ENCODE measurements around the gene DLG1. TPM values are rescaled to one million over a fixed set of nuclear protein-coding genes. Genes with fewer than 3 reads are reported as not detected.

DLG1 gene
- total and polyA plus RNA-seq, 2 of the 4 experiments (the other 2 are of a cell fraction): 21.2 to 57.7 TPM

GRCh38 chr3:197082871-197083270, 215.5 kb downstream of the DLG1 start:
- Histone ChIP-seq H3K18ac (ENCODE audit: low read depth, low read length) (no peak overlapping the region), H3K4me3 (ENCODE audit: insufficient read depth, low read depth, low read length) (no peak overlapping the region), H2AFZ (replicated peaks; ENCODE audit: low read length, poor library complexity) (no peak overlapping the region), H3K4ac (ENCODE audit: low read depth, low read length) (no peak overlapping the region), H4K5ac (ENCODE audit: low read depth, low read length) (no peak overlapping the region), H4K91ac (ENCODE audit: insufficient read depth, low read depth, low read length) (no peak overlapping the region), H3K14ac (replicated peaks; ENCODE audit: low read depth, low read length) (no peak overlapping the region), H3K23ac (ENCODE audit: low read depth, low read length) (no peak overlapping the region), H3K4me1 (ENCODE audit: control insufficient read depth, insufficient read depth, low read length) (peaks cover 5% of the 10 kb centered on the region), H3K79me1 (ENCODE audit: low read depth in 1 of 2, low read length in 2 of 2) (peaks cover 0 to 14% of the 10 kb centered on the region in 2 experiments; a peak in 2 of 4 replicates), H3K4me2 (ENCODE audit: low read depth, low read length) (peak overlapping the region; percentile 17; the same call in 1 of the 2 replicates), H2BK5ac (ENCODE audit: low read depth, low read length, poor library complexity, severe bottlenecking) (peak overlapping the region; percentile 66), H3K9me1 (ENCODE audit: insufficient read depth, low read length) (0 out of 2 replicates have a peak, but pooled peaks cover 5% of the 10 kb centered on the region), H3K9me3 (ENCODE audit: control insufficient read depth, insufficient read depth, low read length) (no peaks in the 10 kb centered on the region), H3K56ac (ENCODE audit: extremely low read depth, insufficient read depth, low read length) (no peak overlapping the region), H3K27me3 (ENCODE audit: control insufficient read depth, insufficient read depth, low read length) (no peaks in the 10 kb centered on the region), H3K36me3 (ENCODE audit: control insufficient read depth, insufficient read depth, low read length) (peaks cover 2% of the 10 kb centered on the region; the same call in 1 of the 2 replicates), H2BK20ac (ENCODE audit: low read depth, low read length) (no peak overlapping the region), H2AK9ac (replicated peaks; ENCODE audit: low read depth, low read length, poor library complexity) (no peak overlapping the region), H2AK5ac (ENCODE audit: low read depth, low read length) (no peak overlapping the region), H2BK15ac (ENCODE audit: low read depth, low read length) (no peak overlapping the region), H3K27ac (ENCODE audit: insufficient read depth, low read length) (no peak overlapping the region), H4K20me1 (ENCODE audit: insufficient read depth, low read length) (peaks cover 6% of the 10 kb centered on the region; the same call in 1 of the 2 replicates), H4K8ac (ENCODE audit: low read depth in 2 of 2, low read length in 2 of 2) (no peak overlapping the region), H2BK120ac (ENCODE audit: low read depth, low read length) (no peak overlapping the region), H3K9ac (ENCODE audit: low read depth, low read length) (no peak overlapping the region)
- intact Hi-C loops (cut with micrococcal nuclease): loop anchor here (5.0 kb wide), 1 partner anchor 36 kb away; no protein-coding TSS in a partner anchor
- ChIA-PET CTCF (interaction anchor here (0.6 to 1.0 kb wide), 2 partner anchors 51 to 628 kb away, joined by 4 to 5 read pairs; no protein-coding TSS in a partner anchor), POLR2A (ENCODE audit: unreplicated experiment) (interaction anchor here (0.9 kb wide), 1 partner anchor 15 kb away, joined by 3 read pairs; no protein-coding TSS in a partner anchor)
- in situ Hi-C loops (cut with MboI; ENCODE audit: low sequenced_read_pairs): no loop called here
- dilution Hi-C loops (cut with HindIII; ENCODE audit: low sequenced_read_pairs, unreplicated experiment): no loop called here
- WGBS, 2 experiments (ENCODE audit: extremely low coverage in 2 of 2, insufficient read length in 1 of 2): no CpG with 5 or more reads among the region's 2 CpGs
- TF ChIP-seq BHLHE40 (IDR thresholded peaks at IDR 0.05; ENCODE audit: low read depth, low read length) (no peak), MAFK (IDR thresholded peaks at IDR 0.05; ENCODE audit: low read depth, low read length) (peak; percentile 33; the same call in 1 of the 2 replicates), RCOR1 (IDR thresholded peaks at IDR 0.05; ENCODE audit: insufficient replicate concordance, low read length) (no peak)
- TF ChIP-seq, protein P1, sequence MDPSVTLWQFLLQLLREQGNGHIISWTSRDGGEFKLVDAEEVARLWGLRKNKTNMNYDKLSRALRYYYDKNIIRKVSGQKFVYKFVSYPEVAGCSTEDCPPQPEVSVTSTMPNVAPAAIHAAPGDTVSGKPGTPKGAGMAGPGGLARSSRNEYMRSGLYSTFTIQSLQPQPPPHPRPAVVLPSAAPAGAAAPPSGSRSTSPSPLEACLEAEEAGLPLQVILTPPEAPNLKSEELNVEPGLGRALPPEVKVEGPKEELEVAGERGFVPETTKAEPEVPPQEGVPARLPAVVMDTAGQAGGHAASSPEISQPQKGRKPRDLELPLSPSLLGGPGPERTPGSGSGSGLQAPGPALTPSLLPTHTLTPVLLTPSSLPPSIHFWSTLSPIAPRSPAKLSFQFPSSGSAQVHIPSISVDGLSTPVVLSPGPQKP (IDR thresholded peaks at IDR 0.05; ENCODE audit: borderline replicate concordance, low read depth, low read length): no peak
- no TSS peak for BruUV-seq (replicated peaks)
- no peak for ATAC-seq (ENCODE audit: low read depth)
- peak; percentile 63 for DNase-seq

All from IMR-90 (cell line).